Liver (tissue), 9 donors: Measurements from ENCODE around the gene HEYL. TPM values are rescaled to one million over a fixed set of nuclear protein-coding genes. Genes with fewer than 3 reads are reported as not detected.

ENCODE experiments used
- DNase-seq: peaks from one replicate; pipeline ENCODE4 v3.0.0-alpha.2; 2017; ENCODE audit warnings: low spot score
- H3K27ac ChIP-seq, 2 donors: one replicate each; pipeline ENCODE4 v1.7.0; 2013; ENCODE audit warnings: inconsistent platforms in 2 of 2, low read length in 2 of 2, control low read depth in 1 of 2, low read depth in 1 of 2, mild to moderate bottlenecking in 1 of 2
- H3K27me3 ChIP-seq, 4 donors: one replicate each; pipeline versions ENCODE4 v1.6.1 to v1.7.0; 2013; ENCODE audit warnings: low read length in 3 of 4, inconsistent platforms in 1 of 4, mild to moderate bottlenecking in 1 of 4, moderate library complexity in 1 of 4; ENCODE audit not compliant: control insufficient read depth in 4 of 4, insufficient read depth in 4 of 4
- H3K36me3 ChIP-seq, 4 donors: one replicate each; pipeline versions ENCODE4 v1.6.1 to v1.7.0; 2013; ENCODE audit warnings: low read length in 3 of 4, mild to moderate bottlenecking in 3 of 4, low read depth in 1 of 4, moderate library complexity in 1 of 4; ENCODE audit not compliant: control insufficient read depth in 4 of 4, insufficient read depth in 3 of 4
- H3K4me1 ChIP-seq, 4 donors: one replicate each; pipeline versions ENCODE4 v1.6.1 to v1.7.0; 2013; ENCODE audit warnings: low read length in 3 of 4, mild to moderate bottlenecking in 3 of 4, moderate library complexity in 1 of 4; ENCODE audit not compliant: control insufficient read depth in 4 of 4, insufficient read depth in 4 of 4
- H3K4me3 ChIP-seq, 3 donors: one replicate each; pipeline versions ENCODE4 v1.6.1 to v1.7.0; 2013; ENCODE audit warnings: low read length in 3 of 3, control low read depth in 1 of 3, low read depth in 1 of 3, mild to moderate bottlenecking in 1 of 3
- H3K9ac ChIP-seq, 2 donors: one replicate each; pipeline ENCODE4 v1.7.0; 2013; ENCODE audit warnings: low read length in 2 of 2, mild to moderate bottlenecking in 2 of 2, moderate library complexity in 2 of 2, control low read depth in 1 of 2, low read depth in 1 of 2
- H3K9me3 ChIP-seq, 4 donors: one replicate each; pipeline versions ENCODE4 v1.6.1 to v1.7.0; 2013; ENCODE audit warnings: low read length in 3 of 4; ENCODE audit not compliant: control insufficient read depth in 4 of 4
- CTCF ChIP-seq: fragments of 150-350 bp; IDR thresholded peaks from 2 replicates; pipeline ENCODE4 v1.5.1; 2017; ENCODE audit warnings: improper control_type of control experiment, low read depth, low read length; ENCODE audit not compliant: missing input control
- EGR1 ChIP-seq, 2 donors: IDR thresholded peaks; 2 replicates each; pipeline ENCODE4 v1.6.1; 2016 to 2018; ENCODE audit warnings: antibody characterized with exemption in 2 of 2, low read depth in 2 of 2
- FOXA1 ChIP-seq: IDR thresholded peaks from 2 replicates; pipeline ENCODE4 v1.6.1; 2016; ENCODE audit warnings: antibody characterized with exemption
- FOXA2 ChIP-seq: IDR thresholded peaks from 2 replicates; pipeline ENCODE4 v1.6.1; 2016; ENCODE audit warnings: antibody characterized with exemption
- GABPA ChIP-seq, 2 donors: IDR thresholded peaks in 1 of 2; conservative IDR thresholded peaks in 1 of 2; 2 replicates each; pipeline ENCODE4 v1.6.1; 2016; ENCODE audit warnings: antibody characterized with exemption in 2 of 2, mild to moderate bottlenecking in 1 of 2, moderate library complexity in 1 of 2
- HNF4A ChIP-seq, 2 donors: conservative IDR thresholded peaks; 2 replicates each; pipeline ENCODE4 v1.6.1; 2016; ENCODE audit warnings: antibody characterized with exemption in 2 of 2, mild to moderate bottlenecking in 2 of 2
- HNF4G ChIP-seq: IDR thresholded peaks from 2 replicates; pipeline ENCODE4 v1.6.1; 2016; ENCODE audit warnings: antibody characterized with exemption
- JUND ChIP-seq, 2 donors: IDR thresholded peaks; 2 replicates each; pipeline ENCODE4 v1.6.1; 2016; ENCODE audit warnings: antibody characterized with exemption in 2 of 2
- NR2F2 ChIP-seq: IDR thresholded peaks from 2 replicates; pipeline ENCODE4 v1.6.1; 2016; ENCODE audit warnings: antibody characterized with exemption
- RAD21 ChIP-seq, 2 donors: IDR thresholded peaks; 2 replicates each; pipeline ENCODE4 v1.6.1; 2016; ENCODE audit warnings: antibody characterized with exemption in 2 of 2, mild to moderate bottlenecking in 2 of 2
- REST ChIP-seq: IDR thresholded peaks from 2 replicates; pipeline ENCODE4 v1.6.1; 2016; ENCODE audit warnings: antibody characterized with exemption, mild to moderate bottlenecking
- RXRA ChIP-seq, 2 donors: IDR thresholded peaks; 2 replicates each; pipeline ENCODE4 v1.6.1; 2017 to 2018; ENCODE audit warnings: antibody characterized with exemption in 2 of 2, mild to moderate bottlenecking in 1 of 2
- SP1 ChIP-seq: IDR thresholded peaks from 2 replicates; pipeline ENCODE4 v1.6.1; 2018; ENCODE audit warnings: antibody characterized with exemption, mild to moderate bottlenecking
- TAF1 ChIP-seq: conservative IDR thresholded peaks from 2 replicates; pipeline ENCODE4 v1.6.1; 2016; ENCODE audit warnings: antibody characterized with exemption, mild to moderate bottlenecking
- YY1 ChIP-seq: IDR thresholded peaks from 2 replicates; pipeline ENCODE4 v1.6.1; 2016; ENCODE audit warnings: antibody characterized with exemption, mild to moderate bottlenecking
- ZBTB33 ChIP-seq: IDR thresholded peaks from 2 replicates; pipeline ENCODE4 v1.6.1; 2016; ENCODE audit warnings: antibody characterized with exemption
- WGBS: extraction: QIAGEN DNeasy Blood & Tissue Kit; methylation state at CpG from one replicate; pipeline ENCODE4 v1.1.7; 2013; 5-methylcytosine and 5-hydroxymethylcytosine counted together
- polyA plus RNA-seq, 2 donors: library from polyadenylated mRNA; stranded (reverse) in 1 of 2; unstranded in 1 of 2; fragments of 200-250 nt in 1 of 2; fragments of >200 nt in 1 of 2; fragmentation: Nextera tagmentation in 1 of 2; extraction: Ambion mirVana in 1 of 2; gene quantifications; one replicate each; pipeline versions ENCODE4 v1.2.1 to v1.2.3, GENCODE V29; 2013 to 2015
- total RNA-seq, 2 donors: library from RNA; depleted of rRNA; stranded (reverse); fragments of >200 nt; gene quantifications; one replicate each; pipeline ENCODE4 v1.2.3, GENCODE V29; 2014
- TF ChIP-seq, protein P1 (sequence below): IDR thresholded peaks from 2 replicates; pipeline ENCODE4 v1.6.1; 2016; ENCODE audit warnings: antibody characterized with exemption
- TF ChIP-seq, protein P2 (sequence below): IDR thresholded peaks from 2 replicates; pipeline ENCODE4 v1.6.1; 2016; ENCODE audit warnings: antibody characterized with exemption
- donor health status: healthy.
- donor health status: healthy.
- donor health status: healthy.
- donor health status: healthy.
- donor health status: healthy.

Gene HEYL
- total and polyA plus RNA-seq, 4 donors = 0.61 to 1.7 (median 1.2) TPM

DNA sequence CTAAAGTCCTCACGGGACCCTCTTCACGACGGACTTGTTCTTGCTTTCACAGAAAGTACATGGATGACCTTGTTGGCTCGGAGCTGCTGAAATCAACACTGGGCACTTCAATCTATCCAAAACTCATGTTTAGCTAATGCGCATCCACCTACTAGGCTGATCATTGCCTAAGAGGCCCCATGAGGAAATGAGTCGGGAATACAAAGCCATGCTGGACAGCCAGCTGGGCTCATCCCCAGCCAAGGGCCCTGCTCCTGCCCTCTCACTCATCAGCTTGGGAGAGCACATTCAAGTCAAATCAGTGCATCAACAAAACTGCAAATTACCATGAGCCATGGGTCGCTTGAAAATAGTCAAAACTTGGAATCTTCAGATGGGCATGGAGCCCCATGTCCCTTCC is 14.8 kb upstream of the HEYL start:
- 69% methylated on average over 7 of the region's 7 CpGs for WGBS
- Histone ChIP-seq H3K4me1 (peaks cover 0 to 6% (median 0%) of the 10 kb centered on the region in 4 donors), H3K4me3 (no peak overlapping the region), H3K9ac (no peak overlapping the region), H3K9me3 (no peaks in the 10 kb centered on the region), H3K27ac (no peak overlapping the region), H3K27me3 (no peaks in the 10 kb centered on the region), H3K36me3 (no peaks in the 10 kb centered on the region)
- TF ChIP-seq REST = no peak
- no peak for TF ChIP-seq YY1
- no peak for TF ChIP-seq EGR1 (IDR thresholded peaks at IDR 0.05; ENCODE audit: low read depth in 2 of 2)
- TF ChIP-seq, protein P1, sequence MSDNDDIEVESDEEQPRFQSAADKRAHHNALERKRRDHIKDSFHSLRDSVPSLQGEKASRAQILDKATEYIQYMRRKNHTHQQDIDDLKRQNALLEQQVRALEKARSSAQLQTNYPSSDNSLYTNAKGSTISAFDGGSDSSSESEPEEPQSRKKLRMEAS = no peak
- no peak for TF ChIP-seq HNF4A (conservative IDR thresholded peaks at IDR 0.05)
- TF ChIP-seq GABPA (IDR thresholded peaks at IDR 0.05 in 1 of 2, conservative IDR thresholded peaks at IDR 0.05 in 1 of 2) = no peak
- TF ChIP-seq HNF4G = no peak
- no peak for TF ChIP-seq RAD21 (IDR thresholded peaks at IDR 0.05)
- TF ChIP-seq, protein P2, sequence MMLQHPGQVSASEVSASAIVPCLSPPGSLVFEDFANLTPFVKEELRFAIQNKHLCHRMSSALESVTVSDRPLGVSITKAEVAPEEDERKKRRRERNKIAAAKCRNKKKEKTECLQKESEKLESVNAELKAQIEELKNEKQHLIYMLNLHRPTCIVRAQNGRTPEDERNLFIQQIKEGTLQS = no peak
- TF ChIP-seq RXRA (IDR thresholded peaks at IDR 0.05) = no peak
- no peak for TF ChIP-seq ZBTB33
- TF ChIP-seq FOXA1 = no peak
- no peak for TF ChIP-seq NR2F2
- no peak for TF ChIP-seq CTCF
- TF ChIP-seq JUND (IDR thresholded peaks at IDR 0.05) = no peak
- no peak for TF ChIP-seq TAF1
- TF ChIP-seq FOXA2 = no peak
- TF ChIP-seq SP1 = no peak
- DNase-seq = no peak
